HFFc6 (cell line): ENCODE results near the gene ZNF385A. TPM values are rescaled to one million over a fixed set of nuclear protein-coding genes. Genes with fewer than 3 reads are reported as not detected.
A peak's percentile ranks its signal among the peaks of the same experiment; 100 is the strongest.

Experiments
- DNase-seq: peaks from one replicate; pipeline ENCODE4 v3.0.0-alpha.2; 2018
- H3K27ac Mint-ChIP-seq: 2 replicates; pipeline ENCODE4 v1.8.0; 2020; ENCODE audit warnings: mild to moderate bottlenecking, mixed read lengths
- H3K27me3 Mint-ChIP-seq: 2 replicates; pipeline ENCODE4 v1.8.0; 2021; ENCODE audit warnings: mild to moderate bottlenecking, moderate library complexity, mixed read lengths; ENCODE audit not compliant: insufficient read depth
- H3K36me3 Mint-ChIP-seq: 2 replicates; pipeline ENCODE4 v1.8.0; 2021; ENCODE audit warnings: low read depth, mixed read lengths
- H3K4me1 Mint-ChIP-seq: 2 replicates; pipeline ENCODE4 v1.8.0; 2020; ENCODE audit warnings: low read depth, mixed read lengths
- H3K4me3 Mint-ChIP-seq: 2 replicates; pipeline ENCODE4 v1.8.0; 2020; ENCODE audit warnings: mild to moderate bottlenecking, moderate library complexity, mixed read lengths
- H3K9me3 Mint-ChIP-seq: 2 replicates; pipeline ENCODE4 v1.8.0; 2020; ENCODE audit warnings: mild to moderate bottlenecking, mixed read lengths
- total RNA-seq, 6 experiments: library from RNA; stranded (reverse); fragmentation: NEBNext Ultra II Directional; extraction: Animal tissue kit (Norgen Biotek cat#: 25700); gene quantifications; 2 replicates in 1 of 6; 3 replicates in 5 of 6; pipeline ENCODE4 v1.2.3, GENCODE V29; 2021
- TF ChIP-seq, protein P1 (sequence below): fragments of 200-600 bp; sonication (generic); IDR thresholded peaks from 2 replicates; pipeline ENCODE4 v1.5.0; 2021; ENCODE audit warnings: antibody characterized with exemption, mild to moderate bottlenecking

The ZNF385A gene
- total RNA-seq, 6 experiments from 2014 or later, result 4.0 to 7.4 (median 6.1) TPM

GRCh38 chr12:54401119-54401518 lies 16.6 kb upstream of the ZNF385A start:
- H3K36me3 Mint-ChIP-seq, result peaks cover 45% of the 10 kb centered on the region
- H3K27me3 Mint-ChIP-seq, result peaks cover 3% of the 10 kb centered on the region; the same call in 1 of the 2 replicates
- TF ChIP-seq, protein P1, sequence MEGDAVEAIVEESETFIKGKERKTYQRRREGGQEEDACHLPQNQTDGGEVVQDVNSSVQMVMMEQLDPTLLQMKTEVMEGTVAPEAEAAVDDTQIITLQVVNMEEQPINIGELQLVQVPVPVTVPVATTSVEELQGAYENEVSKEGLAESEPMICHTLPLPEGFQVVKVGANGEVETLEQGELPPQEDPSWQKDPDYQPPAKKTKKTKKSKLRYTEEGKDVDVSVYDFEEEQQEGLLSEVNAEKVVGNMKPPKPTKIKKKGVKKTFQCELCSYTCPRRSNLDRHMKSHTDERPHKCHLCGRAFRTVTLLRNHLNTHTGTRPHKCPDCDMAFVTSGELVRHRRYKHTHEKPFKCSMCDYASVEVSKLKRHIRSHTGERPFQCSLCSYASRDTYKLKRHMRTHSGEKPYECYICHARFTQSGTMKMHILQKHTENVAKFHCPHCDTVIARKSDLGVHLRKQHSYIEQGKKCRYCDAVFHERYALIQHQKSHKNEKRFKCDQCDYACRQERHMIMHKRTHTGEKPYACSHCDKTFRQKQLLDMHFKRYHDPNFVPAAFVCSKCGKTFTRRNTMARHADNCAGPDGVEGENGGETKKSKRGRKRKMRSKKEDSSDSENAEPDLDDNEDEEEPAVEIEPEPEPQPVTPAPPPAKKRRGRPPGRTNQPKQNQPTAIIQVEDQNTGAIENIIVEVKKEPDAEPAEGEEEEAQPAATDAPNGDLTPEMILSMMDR, result no peak

GRCh38 chr12:54398995-54399793 lies 14.7 kb upstream of the ZNF385A start:
- TF ChIP-seq, protein P1, result peak; percentile 99
- Mint-ChIP-seq H3K9me3 (no peaks in the 10 kb centered on the region), H3K27me3 (peaks cover 3% of the 10 kb centered on the region), H3K27ac (peak overlapping the region; percentile 65), H3K4me3 (no peak overlapping the region; the same call in 1 of the 2 replicates), H3K4me1 (peaks cover 17% of the 10 kb centered on the region), H3K36me3 (peaks cover 47% of the 10 kb centered on the region)
- DNase-seq, result peak; percentile 83

More at GRCh38 chr12:54401119-54401518, 16.6 kb upstream of the ZNF385A start:
- H3K9me3 Mint-ChIP-seq, result no peaks in the 10 kb centered on the region
- DNase-seq, result no peak
- peak overlapping the region; percentile 77 for H3K27ac Mint-ChIP-seq
- H3K4me1 Mint-ChIP-seq, result peaks cover 12% of the 10 kb centered on the region
- no peak overlapping the region for H3K4me3 Mint-ChIP-seq

- TF ChIP-seq, protein P1, result no peak
- Mint-ChIP-seq H3K27ac (no peak overlapping the region), H3K9me3 (no peaks in the 10 kb centered on the region), H3K36me3 (peaks cover 47% of the 10 kb centered on the region), H3K27me3 (peaks cover 3% of the 10 kb centered on the region), H3K4me3 (no peak overlapping the region), H3K4me1 (peaks cover 19% of the 10 kb centered on the region)
- no peak for DNase-seq
Observed at GRCh38 chr12:54398218-54398617, 13.7 kb upstream of the ZNF385A start.

- DNase-seq, result no peak
- Mint-ChIP-seq H3K27me3 (peaks cover 3% of the 10 kb centered on the region), H3K36me3 (peaks cover 47% of the 10 kb centered on the region)
Observed at GRCh38 chr12:54397157-54397556, 12.6 kb upstream of the ZNF385A start.

GRCh38 chr12:54395545-54395944 lies 11.0 kb upstream of the ZNF385A start:
- Mint-ChIP-seq H3K4me3 (no peak overlapping the region), H3K9me3 (no peaks in the 10 kb centered on the region), H3K36me3 (peaks cover 47% of the 10 kb centered on the region), H3K27ac (no peak overlapping the region), H3K27me3 (peaks cover 3% of the 10 kb centered on the region), H3K4me1 (peaks cover 24% of the 10 kb centered on the region)
- DNase-seq, result no peak
- TF ChIP-seq, protein P1, result no peak

More at GRCh38 chr12:54397157-54397556, 12.6 kb upstream of the ZNF385A start:
- TF ChIP-seq, protein P1, result no peak
- Mint-ChIP-seq H3K9me3 (no peaks in the 10 kb centered on the region), H3K4me3 (no peak overlapping the region), H3K4me1 (peaks cover 19% of the 10 kb centered on the region), H3K27ac (peak overlapping the region; percentile 43; the same call in 1 of the 2 replicates)
